Stimulated activated CD8-positive, alpha-beta memory T cell treated with anti-CD3 and anti-CD28 coated beads, Interleukin-12 subunit alpha, Interleukin-12 subunit beta, amount 100 ng/mL, for 24 hours (primary cell): Measurements from ENCODE around the gene KCNJ18.
"Not testable (repeated sequence)": the region's sequence is repeated elsewhere in the genome, so short reads cannot be mapped to it uniquely, and the experiment has no call there.

Experiments
- DNase-seq: peaks from one replicate; pipeline ENCODE4 v3.0.0-alpha.2; 2020; ENCODE audit errors: extremely low read depth

KCNJ18 gene

DNA sequence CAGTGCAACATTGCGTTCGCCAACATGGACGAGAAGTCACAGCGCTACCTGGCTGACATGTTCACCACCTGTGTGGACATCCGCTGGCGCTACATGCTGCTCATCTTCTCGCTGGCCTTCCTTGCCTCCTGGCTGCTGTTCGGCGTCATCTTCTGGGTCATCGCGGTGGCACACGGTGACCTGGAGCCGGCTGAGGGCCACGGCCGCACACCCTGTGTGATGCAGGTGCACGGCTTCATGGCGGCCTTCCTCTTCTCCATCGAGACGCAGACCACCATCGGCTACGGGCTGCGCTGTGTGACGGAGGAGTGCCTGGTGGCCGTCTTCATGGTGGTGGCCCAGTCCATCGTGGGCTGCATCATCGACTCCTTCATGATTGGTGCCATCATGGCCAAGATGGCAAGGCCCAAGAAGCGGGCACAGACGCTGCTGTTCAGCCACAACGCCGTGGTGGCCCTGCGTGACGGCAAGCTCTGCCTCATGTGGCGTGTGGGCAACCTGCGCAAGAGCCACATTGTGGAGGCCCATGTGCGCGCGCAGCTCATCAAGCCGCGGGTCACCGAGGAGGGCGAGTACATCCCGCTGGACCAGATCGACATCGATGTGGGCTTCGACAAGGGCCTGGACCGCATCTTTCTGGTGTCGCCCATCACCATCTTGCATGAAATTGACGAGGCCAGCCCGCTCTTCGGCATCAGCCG is 10.8 kb downstream of the KCNJ18 start:
- not testable (repeated sequence) for DNase-seq

DNA sequence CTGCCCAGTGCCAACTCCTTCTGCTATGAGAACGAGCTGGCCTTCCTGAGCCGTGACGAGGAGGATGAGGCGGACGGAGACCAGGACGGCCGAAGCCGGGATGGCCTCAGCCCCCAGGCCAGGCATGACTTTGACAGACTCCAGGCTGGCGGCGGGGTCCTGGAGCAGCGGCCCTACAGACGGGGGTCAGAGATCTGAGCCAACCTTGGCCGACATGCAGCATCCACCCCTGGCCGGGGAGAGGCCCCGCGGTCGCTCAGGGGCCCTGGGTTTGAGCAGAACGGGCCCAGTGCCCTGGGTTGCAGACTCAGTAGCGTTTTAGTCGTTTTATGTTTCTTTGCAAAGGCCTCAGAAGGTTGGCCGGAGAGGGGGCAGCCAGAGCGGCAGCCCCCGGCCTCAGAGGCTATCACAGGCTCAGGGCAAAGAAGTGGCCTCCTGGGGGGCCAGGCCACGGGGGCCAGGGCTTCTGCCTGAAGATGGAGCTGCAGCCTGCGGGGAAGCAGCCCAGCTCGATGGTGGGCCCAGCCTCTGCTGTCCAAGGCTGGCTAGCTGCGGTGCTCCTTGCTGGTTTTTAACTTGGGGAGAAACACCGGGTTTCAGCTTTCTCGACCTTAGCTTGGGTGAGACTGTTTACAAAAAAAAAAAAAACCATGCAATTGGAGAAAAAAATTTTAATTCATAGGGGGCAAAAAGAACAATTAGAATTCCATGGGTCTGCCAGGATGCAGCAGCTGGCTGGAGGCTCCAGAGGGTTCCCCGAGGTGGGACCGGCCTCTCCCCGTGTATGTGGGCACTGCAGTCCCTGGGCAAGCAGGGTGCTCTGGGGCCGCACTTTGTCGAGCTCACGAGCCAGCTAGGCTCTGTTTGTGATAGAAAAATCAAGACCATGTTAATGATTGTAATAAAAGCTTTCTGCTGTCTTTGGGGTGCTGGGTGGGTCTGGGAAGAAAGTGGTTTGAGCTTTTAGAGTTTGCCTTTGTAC is 11.9 kb downstream of the KCNJ18 start:
- not testable (repeated sequence) for DNase-seq

DNA sequence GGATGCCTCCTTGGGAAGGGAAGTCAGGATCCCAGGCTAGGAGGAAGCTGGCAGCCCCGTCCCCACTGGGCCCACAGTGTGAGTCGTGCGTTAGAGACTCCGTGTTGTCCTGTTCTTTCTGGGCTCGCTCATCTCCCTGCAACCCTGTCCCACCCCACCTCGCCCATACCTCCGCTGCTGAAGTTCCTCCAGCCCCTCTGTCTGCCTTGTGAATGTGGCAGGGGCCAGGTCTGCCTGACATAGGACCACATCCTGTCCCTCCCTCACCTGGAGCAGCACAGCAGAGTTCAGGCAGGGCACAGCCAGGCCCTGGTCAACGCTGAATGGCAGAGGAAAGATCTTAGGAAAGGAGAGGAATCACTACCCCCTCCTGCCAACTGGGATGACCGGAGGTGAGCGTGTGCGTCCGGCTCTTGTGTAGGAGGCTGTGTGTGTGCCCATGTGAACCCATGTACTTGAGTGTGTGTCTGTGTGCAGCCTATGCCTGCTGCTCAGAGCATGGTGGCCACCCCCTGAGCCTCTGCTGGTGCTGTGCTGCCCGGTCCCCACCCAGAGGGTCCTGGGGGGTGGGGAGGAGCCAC is 12.8 kb downstream of the KCNJ18 start:
- DNase-seq: no peak

DNA sequence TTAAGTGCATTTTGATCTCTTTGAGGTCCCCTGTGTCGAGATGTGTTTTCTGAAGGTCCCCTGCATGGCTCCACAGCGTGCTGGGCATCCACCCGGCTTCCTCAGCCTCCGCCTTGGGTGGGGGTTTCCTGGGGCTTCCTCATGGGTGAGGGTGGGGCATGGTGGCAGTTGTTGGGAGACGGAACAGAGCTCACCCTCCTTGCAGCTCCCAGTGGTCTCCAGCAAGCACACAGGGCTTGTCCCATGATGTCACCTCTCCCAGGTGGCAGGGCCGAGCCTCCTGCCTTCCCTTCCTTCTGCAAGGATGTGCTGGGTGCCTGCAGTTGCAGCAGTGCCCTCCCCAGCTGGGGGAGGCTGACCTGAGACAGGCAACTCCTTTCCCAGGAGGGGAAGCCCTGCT is 13.4 kb downstream of the KCNJ18 start:
- not testable (repeated sequence) for DNase-seq

DNA sequence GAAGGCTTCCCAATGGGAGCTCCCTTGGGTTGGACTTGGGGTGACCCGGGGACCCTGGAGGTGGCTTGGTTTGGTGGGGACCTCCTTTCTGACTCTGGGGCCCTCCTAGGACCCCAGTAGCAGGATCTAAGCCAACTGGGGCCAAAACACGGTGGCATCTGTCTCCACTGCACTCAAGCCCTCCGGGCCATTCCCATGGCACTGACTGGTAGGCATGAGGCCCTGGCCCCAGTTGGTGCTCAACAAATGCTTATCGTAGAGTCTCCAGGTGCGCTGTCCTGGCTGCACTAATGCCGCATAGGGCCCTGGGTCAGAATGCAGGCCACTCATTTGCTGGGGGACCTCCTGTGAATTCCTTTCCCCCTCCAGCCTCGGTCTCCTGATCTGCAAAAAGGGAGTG is 14.2 kb downstream of the KCNJ18 start:
- not testable (repeated sequence) for DNase-seq

DNA sequence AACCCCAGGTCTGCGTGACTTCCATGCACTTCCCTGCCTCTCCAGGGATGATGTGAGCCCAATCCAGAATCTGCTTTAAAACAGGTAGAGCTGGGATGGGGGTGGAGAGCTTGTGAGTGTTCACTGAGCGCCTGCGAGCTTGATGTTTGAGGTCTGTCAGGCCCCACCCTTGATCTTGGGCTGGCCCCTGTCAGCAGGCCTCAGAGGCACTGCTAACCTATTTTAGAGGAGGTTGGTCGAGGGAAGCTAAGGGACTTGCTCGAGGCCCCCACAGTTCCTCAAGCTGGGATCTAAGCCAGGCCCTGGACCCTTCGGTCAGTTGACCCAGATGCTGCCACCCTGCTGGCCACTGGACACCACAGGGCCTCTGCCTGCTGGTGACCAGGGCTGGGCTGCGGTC is 14.8 kb downstream of the KCNJ18 start:
- DNase-seq: not testable (repeated sequence)

DNA sequence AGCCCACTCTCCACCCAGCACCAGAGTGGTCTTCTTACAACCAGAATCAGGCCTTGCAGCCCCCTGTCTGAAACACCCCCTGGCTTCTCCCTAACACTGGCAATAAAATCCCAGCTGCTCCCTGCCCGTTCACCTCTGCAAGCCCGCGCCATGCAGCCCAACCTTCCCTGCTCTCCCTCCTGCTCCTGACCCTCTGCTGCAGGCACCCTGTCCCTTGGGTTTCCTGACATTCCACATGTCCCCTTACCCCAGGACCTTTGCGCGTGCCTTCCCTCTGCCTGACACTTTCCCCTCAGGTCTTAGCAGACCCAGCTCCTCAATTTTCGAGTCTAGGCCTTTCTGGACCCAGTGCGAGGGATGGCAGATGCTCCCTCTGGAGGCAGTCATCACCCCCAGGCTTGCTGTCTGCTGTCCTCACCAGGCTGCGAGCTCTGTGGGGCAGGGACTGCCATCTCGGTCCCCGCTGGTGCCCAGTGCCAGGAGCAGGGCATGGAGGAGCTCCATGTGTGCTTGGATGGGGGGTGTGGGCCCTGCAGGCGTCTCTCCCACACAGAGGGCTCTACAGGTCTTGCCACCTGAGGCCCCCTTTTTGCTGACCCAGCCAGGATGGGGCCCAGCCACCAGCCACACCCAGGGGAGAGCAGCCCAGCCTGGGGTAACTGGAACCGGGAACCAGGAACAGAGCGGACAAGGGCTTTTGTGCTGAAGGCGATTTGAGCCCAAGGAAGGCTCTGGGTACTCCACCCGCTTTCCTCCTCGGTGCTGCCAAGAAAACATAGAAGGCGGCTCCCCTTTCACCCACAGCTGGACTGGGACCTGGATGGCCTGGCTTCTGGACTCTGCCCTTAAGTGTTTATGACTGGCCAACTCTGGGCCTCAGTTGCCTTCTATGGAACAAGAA is 15.6 kb downstream of the KCNJ18 start:
- not testable (repeated sequence) for DNase-seq

DNA sequence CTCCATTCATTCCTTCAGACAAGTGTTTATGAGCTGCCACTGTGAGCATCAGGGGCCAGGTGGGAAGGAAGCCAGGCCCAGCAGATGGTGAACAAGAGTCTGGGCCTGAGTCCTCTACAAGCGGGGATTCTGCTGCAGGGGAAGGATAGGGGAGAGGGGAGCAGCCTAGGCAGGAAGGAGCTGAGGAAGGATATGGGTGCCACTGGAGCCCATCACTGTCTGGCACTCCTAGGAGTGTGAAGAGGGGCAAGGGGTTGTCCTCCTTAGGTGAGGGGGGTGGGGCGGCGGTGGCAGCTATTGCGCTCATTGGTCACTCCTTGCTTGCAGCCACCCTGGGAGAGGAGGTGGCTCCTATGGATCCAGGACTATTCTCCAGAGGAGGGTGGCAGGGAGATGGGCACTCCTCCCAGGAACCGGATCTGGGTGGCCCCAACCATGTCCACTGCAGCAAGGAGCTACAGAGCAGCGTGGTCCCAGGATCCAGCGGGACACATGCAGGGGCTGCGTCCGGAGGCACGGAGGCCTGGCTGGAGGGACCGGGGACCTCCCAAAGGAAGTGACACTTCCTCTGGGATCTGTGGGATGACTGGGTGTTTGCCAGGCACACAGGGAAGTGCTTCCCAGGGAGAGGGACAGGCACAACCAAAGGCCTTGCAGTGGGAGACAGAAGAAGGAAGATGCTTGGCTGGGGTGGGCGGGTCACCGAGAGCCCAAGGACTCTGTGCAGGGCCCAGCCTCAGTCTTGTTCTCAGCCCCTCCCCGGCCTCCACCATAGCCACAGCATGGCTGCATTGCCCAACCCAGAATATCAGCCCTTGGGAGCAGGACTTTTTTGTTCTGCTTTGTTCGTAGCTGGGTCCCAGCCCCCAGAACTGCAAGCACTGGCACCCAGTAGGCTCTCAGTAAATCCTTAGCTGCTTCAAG is 16.6 kb downstream of the KCNJ18 start:
- DNase-seq: not testable (repeated sequence)

DNA sequence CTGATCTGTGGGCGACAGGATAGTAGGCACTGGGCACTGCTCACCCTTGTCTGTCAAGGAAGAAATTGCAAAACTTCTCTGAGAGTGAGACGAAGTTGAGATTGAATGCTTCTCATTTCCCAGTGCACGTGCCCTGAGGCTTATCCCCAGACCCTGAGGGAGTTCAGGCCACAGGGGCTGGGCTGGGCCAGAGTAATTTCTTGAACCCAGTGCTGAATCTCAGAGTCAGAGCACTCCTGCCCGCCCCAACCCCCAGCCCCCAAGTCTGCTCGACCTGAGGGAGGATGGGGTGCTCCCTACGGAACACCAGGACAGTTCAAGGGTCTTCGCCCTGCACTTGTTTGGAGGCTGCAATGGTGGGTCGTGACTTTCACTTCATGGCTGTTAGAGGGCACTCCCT is 17.7 kb downstream of the KCNJ18 start:
- DNase-seq: not testable (repeated sequence)

DNA sequence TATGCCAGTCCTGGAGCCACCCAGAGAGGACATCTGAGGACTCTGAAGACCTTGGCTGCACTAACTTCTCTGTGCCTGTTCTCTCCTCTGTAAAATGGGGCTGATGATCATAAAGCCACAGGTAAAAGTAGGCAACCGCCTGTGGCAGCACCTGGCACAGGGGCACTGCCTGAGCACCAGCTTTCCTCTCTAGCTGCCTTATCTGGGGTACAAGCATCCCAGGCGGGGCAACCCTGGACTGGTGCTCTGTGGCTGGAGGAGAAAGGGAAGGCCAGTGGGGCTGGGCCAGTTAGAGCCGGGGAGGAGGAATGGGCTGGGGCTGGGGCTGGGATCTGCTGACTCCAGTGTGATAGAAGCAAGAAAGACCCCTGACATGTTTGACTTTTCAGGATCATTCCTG is 18.2 kb downstream of the KCNJ18 start:
- DNase-seq: not testable (repeated sequence)

DNA sequence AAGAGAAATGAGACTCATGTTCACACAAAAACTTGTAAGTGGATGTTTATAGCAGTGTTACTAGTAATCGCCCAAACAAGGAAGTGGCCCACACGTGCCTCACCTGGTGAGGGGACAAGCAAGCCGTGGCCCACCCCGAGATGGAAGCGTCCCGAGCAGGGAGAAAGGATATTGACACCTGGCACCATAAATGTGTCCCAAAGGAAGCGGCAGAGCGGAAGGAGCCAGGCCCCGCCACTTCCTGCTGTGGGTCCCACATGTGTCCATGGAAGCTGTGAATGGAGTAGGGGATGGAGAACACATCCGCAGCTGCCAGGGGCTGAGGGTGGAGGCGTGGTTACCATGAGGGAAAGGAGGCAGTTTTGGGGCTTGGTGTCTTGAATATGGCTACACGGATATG is 18.9 kb downstream of the KCNJ18 start:
- no peak for DNase-seq

DNA sequence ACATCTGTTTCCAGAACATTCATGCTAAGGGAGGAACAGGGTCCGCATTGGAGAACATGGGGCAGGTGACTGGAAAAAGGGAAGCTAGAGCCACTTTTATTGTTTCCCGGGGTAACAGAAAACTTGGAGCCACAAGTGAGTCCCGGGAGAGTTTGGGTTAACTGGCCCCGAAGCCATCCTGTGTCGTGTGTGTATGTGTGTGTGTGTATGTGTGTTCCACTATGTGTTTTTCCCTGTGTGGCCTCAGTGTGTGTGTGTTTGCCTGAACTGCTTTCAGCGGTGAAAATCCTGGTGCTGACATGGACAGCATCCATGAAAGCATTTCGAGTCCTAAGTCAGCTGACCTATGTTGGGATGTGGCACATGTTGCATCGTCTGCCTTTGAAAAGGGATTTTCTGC is 20.7 kb downstream of the KCNJ18 start:
- DNase-seq: not testable (repeated sequence)

DNA sequence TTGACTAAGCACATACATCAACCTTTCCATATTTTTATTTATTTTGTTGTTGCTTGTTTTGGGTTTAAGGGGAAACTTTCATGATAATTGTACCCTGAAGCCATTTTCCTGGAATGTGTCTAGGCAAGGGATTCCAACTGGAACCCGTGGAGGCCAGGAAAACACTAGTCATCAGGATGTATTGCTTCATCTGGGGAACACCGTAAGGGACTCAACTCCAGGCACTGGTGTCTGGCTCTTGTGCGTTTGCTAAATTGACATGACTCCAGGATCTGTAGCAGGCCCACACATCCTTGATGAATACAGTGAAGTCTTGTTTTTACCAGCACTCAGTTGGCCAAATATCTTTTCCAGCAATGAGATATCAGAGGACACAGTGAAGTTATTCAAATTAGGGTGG is 21.3 kb downstream of the KCNJ18 start:
- DNase-seq: not testable (repeated sequence)

DNA sequence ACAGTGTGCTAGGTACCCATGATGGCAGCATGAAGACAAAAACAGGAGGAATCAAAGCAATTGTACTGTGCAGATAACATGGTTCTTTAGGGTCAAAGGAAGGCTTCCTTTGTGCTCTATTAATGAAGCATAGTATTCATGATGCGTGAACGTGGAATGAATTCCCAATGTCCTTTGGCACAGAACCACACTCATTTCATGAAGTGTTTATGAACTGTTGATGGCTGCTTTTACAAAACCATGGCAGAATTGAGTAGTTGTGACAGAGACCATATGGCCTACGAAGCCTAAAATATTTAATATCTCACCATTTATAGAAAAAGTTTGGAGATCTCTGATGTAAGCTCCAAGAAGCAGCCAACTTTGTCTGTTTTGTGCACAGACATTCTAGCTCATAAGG is 22.4 kb downstream of the KCNJ18 start:
- not testable (repeated sequence) for DNase-seq

DNA sequence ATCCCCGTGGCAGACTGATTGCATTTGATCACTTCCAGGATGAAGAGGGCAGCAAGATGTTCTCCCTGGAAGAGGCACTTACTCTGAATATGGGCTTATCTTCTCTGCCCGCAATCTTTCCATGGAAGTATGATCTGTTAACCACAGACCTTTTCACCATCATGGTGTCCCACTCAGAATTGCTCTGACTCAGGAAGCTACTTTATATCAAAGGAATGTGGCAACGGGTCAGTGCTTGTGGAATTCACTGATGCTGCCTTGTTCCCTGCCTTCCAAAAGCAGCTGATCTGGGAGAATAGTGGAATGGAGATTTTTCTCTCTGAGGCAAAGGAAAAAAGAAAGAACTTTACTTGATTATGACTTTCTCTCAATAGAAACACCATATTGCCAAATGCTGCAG is 23.6 kb downstream of the KCNJ18 start:
- DNase-seq: not testable (repeated sequence)

DNA sequence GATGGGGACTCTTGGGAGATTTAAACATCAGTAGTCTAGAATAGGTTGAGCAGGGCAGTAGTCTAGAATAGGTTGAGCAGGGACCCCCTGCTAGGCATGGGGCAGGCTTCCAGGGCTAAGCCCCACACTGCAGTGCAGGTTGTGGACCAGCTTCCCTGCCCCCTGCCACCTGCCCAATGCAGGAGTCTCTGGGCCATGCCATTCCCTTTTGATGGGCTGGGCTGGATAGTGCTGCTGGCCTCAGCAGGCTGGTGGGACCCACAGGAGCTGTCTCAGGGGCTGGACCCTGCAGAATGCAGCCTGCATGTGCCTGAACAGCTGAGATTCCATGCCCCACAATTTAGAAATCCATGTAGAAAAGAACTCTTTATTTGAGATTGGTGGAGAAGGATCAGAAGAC is 26.6 kb downstream of the KCNJ18 start:
- DNase-seq: not testable (repeated sequence)

DNA sequence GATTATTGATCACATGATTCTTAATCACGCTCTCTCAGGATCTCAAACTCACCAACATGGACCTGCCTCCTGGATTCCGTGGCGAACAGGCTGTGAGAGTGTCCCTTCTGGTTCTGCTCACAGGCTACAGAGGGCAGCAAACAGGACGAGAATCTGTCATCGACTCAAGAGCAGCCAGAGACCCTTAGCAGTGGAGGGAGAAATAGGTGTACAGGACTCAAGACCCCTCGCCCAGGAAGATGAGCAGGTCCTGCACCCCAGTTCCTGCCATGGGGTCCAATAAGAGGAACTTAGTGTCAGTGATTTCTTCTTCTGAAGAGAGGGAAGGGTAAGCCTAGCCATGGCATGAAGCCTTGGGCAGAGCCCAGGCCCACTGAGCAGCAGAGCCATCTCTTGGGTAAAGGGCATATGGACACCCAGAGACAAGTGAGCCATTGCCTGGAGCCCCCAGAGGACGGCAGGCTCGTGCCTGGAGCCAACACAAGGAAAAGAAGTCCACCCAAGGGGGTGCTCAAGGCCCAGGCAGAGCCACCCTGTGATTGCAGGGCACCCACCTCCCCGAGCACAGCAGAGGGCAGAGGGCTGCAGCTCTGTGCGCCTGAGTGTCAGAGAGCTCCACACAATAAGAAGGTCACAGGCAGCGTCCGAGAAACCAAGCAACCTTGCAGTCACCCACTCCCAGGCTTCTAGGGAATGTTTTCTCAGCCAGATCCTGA is 27.3 kb downstream of the KCNJ18 start:
- DNase-seq: not testable (repeated sequence)

DNA sequence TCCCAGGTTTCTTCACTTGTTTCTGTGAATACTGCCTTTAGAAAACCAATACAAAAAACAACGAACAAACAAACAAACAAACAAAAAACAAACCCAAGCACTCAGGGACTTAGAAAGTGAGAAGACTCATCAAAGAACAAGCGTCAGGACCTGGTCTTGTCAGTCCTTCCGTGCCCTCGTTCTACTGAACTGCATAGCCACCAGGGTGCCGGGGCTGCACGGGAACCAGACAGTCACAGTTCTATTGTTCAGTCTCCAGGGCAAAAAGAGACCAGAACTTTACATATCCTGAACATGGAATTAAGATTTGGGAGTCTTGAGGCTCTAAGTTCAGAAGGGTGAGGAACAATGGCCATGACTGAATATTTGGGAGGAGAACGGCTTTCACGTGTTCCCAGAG is 28.2 kb downstream of the KCNJ18 start:
- DNase-seq: not testable (repeated sequence)

DNA sequence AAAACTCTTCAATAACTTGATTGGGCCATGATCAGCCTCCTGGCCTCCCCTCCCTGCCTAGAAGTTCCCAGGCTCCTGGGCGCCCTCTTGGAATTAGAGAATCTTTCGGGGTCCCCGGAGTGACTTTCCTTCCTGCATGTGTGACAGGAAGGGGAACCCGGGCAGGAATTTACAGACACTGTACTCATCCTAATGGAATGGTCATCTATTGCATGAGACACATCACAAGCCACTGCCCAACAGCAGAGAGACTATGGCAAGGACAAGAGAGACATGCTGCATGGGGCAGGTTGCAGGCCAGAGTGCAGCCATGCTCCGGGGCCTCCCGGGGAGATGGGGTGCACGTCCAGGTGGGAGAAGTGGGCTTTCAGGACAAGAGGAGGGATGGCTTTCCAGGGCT is 29.9 kb downstream of the KCNJ18 start:
- not testable (repeated sequence) for DNase-seq
